GM12873 (cell line): Measurements from ENCODE around the gene TUBGCP3.

Experiments used
- CTCF ChIP-seq: IDR thresholded peaks from 2 replicates; pipeline ENCODE4 v1.5.1; 2012; ENCODE audit warnings: low read depth, mild to moderate bottlenecking, moderate library complexity, low read length, control low read depth; ENCODE audit not compliant: insufficient read depth; ENCODE audit errors: missing control alignments

Gene TUBGCP3

GRCh38 chr13:112627161-112627560, 39.2 kb upstream of the TUBGCP3 start:
- no peak for TF ChIP-seq CTCF

- no peak for TF ChIP-seq CTCF
These were observed 38.8 kb upstream of the TUBGCP3 start for GRCh38 chr13:112626761-112627160.

GRCh38 chr13:112626124-112626523, 38.2 kb upstream of the TUBGCP3 start:
- TF ChIP-seq CTCF, result no peak

- no peak for TF ChIP-seq CTCF
These were observed 37.7 kb upstream of the TUBGCP3 start for GRCh38 chr13:112625698-112626097.

GRCh38 chr13:112624602-112625430, 36.9 kb upstream of the TUBGCP3 start:
- TF ChIP-seq CTCF, result no peak

GRCh38 chr13:112624040-112624439, 36.1 kb upstream of the TUBGCP3 start:
- no peak for TF ChIP-seq CTCF

- no peak for TF ChIP-seq CTCF
These were observed 35.2 kb upstream of the TUBGCP3 start for GRCh38 chr13:112623051-112623711.
